ENCODE measurements around the gene GIMAP2. TPM values are rescaled to one million over a fixed set of nuclear protein-coding genes. Genes with fewer than 3 reads are reported as not detected.

Gene GIMAP2
- total and polyA plus RNA-seq, 4 donors = 5.9 to 14.3 (median 10.0) TPM

- no peaks in the 10 kb centered on the region for H3K36me3 ChIP-seq (ENCODE audit: control insufficient read depth, insufficient read depth, low read length)
- DNase-seq (ENCODE audit: low read depth in 4 of 6, low spot score in 6 of 6) = no peak
- no peaks in the 10 kb centered on the region for H3K4me1 ChIP-seq (ENCODE audit: control insufficient read depth, insufficient read depth, low read length)
- H3K27ac ChIP-seq (ENCODE audit: low read depth, low read length) = peak within 1 kb of the TSS; percentile 29
- 71% methylated on average over 13 of the region's 14 CpGs for WGBS (ENCODE audit: insufficient coverage)
- H3K27me3 ChIP-seq (ENCODE audit: control insufficient read depth, insufficient read depth, low read length) = no peaks in the 10 kb centered on the region
- peak within 1 kb of the TSS; percentile 24 for H3K4me3 ChIP-seq (ENCODE audit: low read depth, low read length)
- no peaks in the 10 kb centered on the region for H3K9me3 ChIP-seq (ENCODE audit: control insufficient read depth, insufficient read depth, low read length)
Measured at GRCh38 chr7:150737265-150738055, 52.0 kb downstream of the GIMAP2 start, which contains the start of gene GIMAP5. Gene GIMAP5 (plus strand): TSS chr7:150737418. CDS start chr7:150740885, 3,467 bp downstream.

GRCh38 chr7:150738092-150738491, 52.6 kb downstream of the GIMAP2 start:
- Histone ChIP-seq H3K27ac (ENCODE audit: low read depth, low read length) (peak overlapping the region; percentile 29), H3K9me3 (ENCODE audit: control insufficient read depth, insufficient read depth, low read length) (no peaks in the 10 kb centered on the region), H3K36me3 (ENCODE audit: control insufficient read depth, insufficient read depth, low read length) (no peaks in the 10 kb centered on the region), H3K27me3 (ENCODE audit: control insufficient read depth, insufficient read depth, low read length) (no peaks in the 10 kb centered on the region), H3K4me1 (ENCODE audit: control insufficient read depth, insufficient read depth, low read length) (peaks cover under 1% of the 10 kb centered on the region), H3K4me3 (ENCODE audit: low read depth, low read length) (peak overlapping the region; percentile 24)
- WGBS (ENCODE audit: insufficient coverage) = 100% methylated on average over 1 of the region's 5 CpGs
- DNase-seq (ENCODE audit: low read depth in 4 of 6, low spot score in 6 of 6) = no peak

GRCh38 chr7:150738591-150739001, 53.1 kb downstream of the GIMAP2 start:
- Histone ChIP-seq H3K9me3 (ENCODE audit: control insufficient read depth, insufficient read depth, low read length) (no peaks in the 10 kb centered on the region), H3K4me3 (ENCODE audit: low read depth, low read length) (no peak overlapping the region), H3K27ac (ENCODE audit: low read depth, low read length) (no peak overlapping the region), H3K36me3 (ENCODE audit: control insufficient read depth, insufficient read depth, low read length) (no peaks in the 10 kb centered on the region), H3K27me3 (ENCODE audit: control insufficient read depth, insufficient read depth, low read length) (no peaks in the 10 kb centered on the region), H3K4me1 (ENCODE audit: control insufficient read depth, insufficient read depth, low read length) (peaks cover 4% of the 10 kb centered on the region)
- DNase-seq (ENCODE audit: low read depth in 4 of 6, low spot score in 6 of 6) = no peak
- WGBS (ENCODE audit: insufficient coverage) = 72% methylated on average over 4 of the region's 5 CpGs

GRCh38 chr7:150739033-150739432, 53.5 kb downstream of the GIMAP2 start:
- no peak overlapping the region for H3K4me3 ChIP-seq (ENCODE audit: low read depth, low read length)
- H3K27me3 ChIP-seq (ENCODE audit: control insufficient read depth, insufficient read depth, low read length) = no peaks in the 10 kb centered on the region
- H3K36me3 ChIP-seq (ENCODE audit: control insufficient read depth, insufficient read depth, low read length) = no peaks in the 10 kb centered on the region
- no peak overlapping the region for H3K27ac ChIP-seq (ENCODE audit: low read depth, low read length)
- H3K9me3 ChIP-seq (ENCODE audit: control insufficient read depth, insufficient read depth, low read length) = no peaks in the 10 kb centered on the region
- peaks cover 4% of the 10 kb centered on the region for H3K4me1 ChIP-seq (ENCODE audit: control insufficient read depth, insufficient read depth, low read length)
- DNase-seq (ENCODE audit: low read depth in 4 of 6, low spot score in 6 of 6) = no peak

- H3K4me3 ChIP-seq (ENCODE audit: low read depth, low read length) = no peak overlapping the region
- H3K9me3 ChIP-seq (ENCODE audit: control insufficient read depth, insufficient read depth, low read length) = no peaks in the 10 kb centered on the region
- no peaks in the 10 kb centered on the region for H3K36me3 ChIP-seq (ENCODE audit: control insufficient read depth, insufficient read depth, low read length)
- peaks cover 4% of the 10 kb centered on the region for H3K4me1 ChIP-seq (ENCODE audit: control insufficient read depth, insufficient read depth, low read length)
- no peak for DNase-seq (ENCODE audit: low read depth in 4 of 6, low spot score in 6 of 6)
- no peaks in the 10 kb centered on the region for H3K27me3 ChIP-seq (ENCODE audit: control insufficient read depth, insufficient read depth, low read length)
- WGBS (ENCODE audit: insufficient coverage) = 91% methylated on average over 8 of the region's 10 CpGs
- H3K27ac ChIP-seq (ENCODE audit: low read depth, low read length) = no peak overlapping the region
Measured at GRCh38 chr7:150740053-150740452, 54.5 kb downstream of the GIMAP2 start.

GRCh38 chr7:150742286-150742968, 56.9 kb downstream of the GIMAP2 start:
- Histone ChIP-seq H3K9me3 (ENCODE audit: control insufficient read depth, insufficient read depth, low read length) (no peaks in the 10 kb centered on the region), H3K27ac (ENCODE audit: low read depth, low read length) (no peak overlapping the region)
- 92% methylated on average over 13 of the region's 14 CpGs for WGBS (ENCODE audit: insufficient coverage)

More at GRCh38 chr7:150742286-150742968, 56.9 kb downstream of the GIMAP2 start:
- DNase-seq (ENCODE audit: low read depth in 4 of 6, low spot score in 6 of 6) = no peak
- Histone ChIP-seq H3K36me3 (ENCODE audit: control insufficient read depth, insufficient read depth, low read length) (no peaks in the 10 kb centered on the region), H3K27me3 (ENCODE audit: control insufficient read depth, insufficient read depth, low read length) (no peaks in the 10 kb centered on the region), H3K4me3 (ENCODE audit: low read depth, low read length) (no peak overlapping the region), H3K4me1 (ENCODE audit: control insufficient read depth, insufficient read depth, low read length) (peaks cover 4% of the 10 kb centered on the region)

Other genes starting within 250 kb of the GIMAP2 start
- 1 to 10 TPM; 4.7 to 8.8 TPM for gene GIMAP8, start 235.1 kb upstream of the GIMAP2 start, total RNA-seq
- gene GIMAP8, start 235.1 kb upstream of the GIMAP2 start, polyA plus RNA-seq (ENCODE audit: insufficient read length in 2 of 2) = 1 to 10 TPM; 3.9 to 4.2 TPM
- gene GIMAP7, start 170.8 kb upstream of the GIMAP2 start, total RNA-seq = 10 to 100 TPM in 1 of 2 donors, 1 to 10 TPM in 1; 3.3 to 13.2 TPM
- 1 to 10 TPM; 8.7 to 9.9 TPM for gene GIMAP7, start 170.8 kb upstream of the GIMAP2 start, polyA plus RNA-seq (ENCODE audit: insufficient read length in 2 of 2)
- 10 to 100 TPM; 21.5 to 46.2 TPM for gene GIMAP4, start 118.3 kb upstream of the GIMAP2 start, total RNA-seq
- 10 to 100 TPM; 14.8 to 21.1 TPM for gene GIMAP4, start 118.3 kb upstream of the GIMAP2 start, polyA plus RNA-seq (ENCODE audit: insufficient read length in 2 of 2)
- gene GIMAP6, start 53.3 kb upstream of the GIMAP2 start, total RNA-seq = 10 to 100 TPM in 1 of 2 donors, 1 to 10 TPM in 1; 9.1 to 24.8 TPM
- 10 to 100 TPM in 1 of 2 donors, 1 to 10 TPM in 1; 9.3 to 12.0 TPM for gene GIMAP6, start 53.3 kb upstream of the GIMAP2 start, polyA plus RNA-seq (ENCODE audit: insufficient read length in 2 of 2)
- gene GIMAP1, start 30.9 kb downstream of the GIMAP2 start, total RNA-seq = 1 to 10 TPM; 1.2 to 6.0 TPM
- gene GIMAP1, start 30.9 kb downstream of the GIMAP2 start, polyA plus RNA-seq (ENCODE audit: insufficient read length in 2 of 2) = 1 to 10 TPM; 2.7 to 3.0 TPM
- 10 to 100 TPM in 1 of 2 donors, 1 to 10 TPM in 1; 8.6 to 20.1 TPM for gene GIMAP5, start 51.7 kb downstream of the GIMAP2 start, total RNA-seq
- 1 to 10 TPM; 1.5 to 3.0 TPM for gene GIMAP5, start 51.7 kb downstream of the GIMAP2 start, polyA plus RNA-seq (ENCODE audit: insufficient read length in 2 of 2)
- gene TMEM176B, start 114.7 kb downstream of the GIMAP2 start, total RNA-seq = 10 to 100 TPM; 28.4 to 50.6 TPM
- 10 to 100 TPM; 21.7 to 24.2 TPM for gene TMEM176B, start 114.7 kb downstream of the GIMAP2 start, polyA plus RNA-seq (ENCODE audit: insufficient read length in 2 of 2)
- gene TMEM176A, start 115.1 kb downstream of the GIMAP2 start, total RNA-seq = 10 to 100 TPM; 14.7 to 24.2 TPM
- 10 to 100 TPM; 13.6 to 17.1 TPM for gene TMEM176A, start 115.1 kb downstream of the GIMAP2 start, polyA plus RNA-seq (ENCODE audit: insufficient read length in 2 of 2)
- under 1 TPM in 1 of 2 donors, not detected in 1; 0.20 TPM for gene AOC1, start 166.8 kb downstream of the GIMAP2 start, total RNA-seq
- gene AOC1, start 166.8 kb downstream of the GIMAP2 start, polyA plus RNA-seq (ENCODE audit: insufficient read length in 2 of 2) = under 1 TPM; 0.27 to 0.78 TPM

Data from spinal cord (tissue), 10 donors.